HG03175 (cell line): ENCODE data around the gene HBQ1.
"Not testable (repeated sequence)": the region's sequence is repeated elsewhere in the genome, so short reads cannot be mapped to it uniquely, and the experiment has no call there.

Source experiments
- ATAC-seq: cut with Tn5 transposase; IDR thresholded peaks from one replicate; pipeline ENCODE4 v1.9.1; 2021; ENCODE audit warnings: mild to moderate bottlenecking, moderate library complexity; ENCODE audit not compliant: unreplicated experiment

The HBQ1 gene

DNA sequence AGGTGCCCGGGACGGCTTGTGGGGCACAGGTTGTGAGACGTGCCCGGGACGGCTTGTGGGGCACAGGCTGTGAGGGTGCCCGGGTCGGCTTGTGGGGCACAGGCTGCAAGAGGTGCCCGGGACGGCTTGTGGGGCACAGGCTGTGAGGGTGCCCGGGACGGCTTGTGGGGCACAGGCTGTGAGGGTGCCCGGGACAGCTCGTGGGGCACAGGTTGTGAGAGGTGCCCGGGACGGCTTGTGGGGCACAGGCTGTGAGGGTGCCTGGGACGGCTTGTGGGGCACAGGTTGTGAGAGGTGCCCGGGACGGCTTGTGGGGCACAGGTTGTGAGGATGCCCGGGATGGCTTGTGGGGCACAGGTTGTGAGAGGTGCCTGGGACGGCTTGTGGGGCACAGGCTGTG, 20.0 kb upstream of the HBQ1 start:
- not testable (repeated sequence) for ATAC-seq

GRCh38 chr16:160691-161190, 19.5 kb upstream of the HBQ1 start:
- no peak for ATAC-seq

DNA sequence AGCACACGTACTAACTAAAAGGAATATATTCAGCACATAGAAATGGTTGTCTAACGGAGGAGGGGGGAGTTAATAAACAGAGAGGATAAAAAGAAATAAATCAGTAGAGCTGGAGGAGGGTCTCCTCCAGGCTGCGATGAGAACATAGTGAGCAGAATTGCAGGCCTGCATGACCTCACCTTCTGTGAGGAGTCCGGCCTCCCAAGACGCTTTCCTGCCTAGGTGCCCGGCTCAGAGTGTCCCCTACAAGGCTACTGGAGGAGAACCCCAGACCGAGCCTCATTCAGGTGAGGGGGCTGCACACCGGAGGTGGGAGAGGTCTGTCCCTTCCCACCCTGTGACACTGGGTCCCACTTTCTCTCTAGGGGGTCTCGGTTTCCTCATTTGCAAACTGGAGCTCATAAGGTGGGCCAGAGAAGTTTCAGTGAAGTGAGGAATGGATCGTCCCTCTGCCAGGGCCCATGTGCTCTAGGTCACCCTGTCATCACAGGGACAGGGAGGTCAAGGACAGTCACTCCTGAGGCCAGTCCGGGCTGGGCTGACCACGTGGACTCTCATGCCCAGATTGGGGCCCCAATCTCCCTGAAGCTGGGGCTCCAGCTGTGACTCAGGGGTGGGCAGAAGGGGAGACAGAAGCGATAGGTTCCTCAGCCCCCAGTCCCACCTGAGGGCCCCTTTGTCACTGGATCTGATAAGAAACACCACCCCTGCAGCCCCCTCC, 17.8 kb upstream of the HBQ1 start:
- no peak for ATAC-seq

- not testable (repeated sequence) for ATAC-seq
These were observed 17.1 kb upstream of the HBQ1 start for GRCh38 chr16:163139-163538.

GRCh38 chr16:163696-164095, 16.6 kb upstream of the HBQ1 start:
- not testable (repeated sequence) for ATAC-seq

DNA sequence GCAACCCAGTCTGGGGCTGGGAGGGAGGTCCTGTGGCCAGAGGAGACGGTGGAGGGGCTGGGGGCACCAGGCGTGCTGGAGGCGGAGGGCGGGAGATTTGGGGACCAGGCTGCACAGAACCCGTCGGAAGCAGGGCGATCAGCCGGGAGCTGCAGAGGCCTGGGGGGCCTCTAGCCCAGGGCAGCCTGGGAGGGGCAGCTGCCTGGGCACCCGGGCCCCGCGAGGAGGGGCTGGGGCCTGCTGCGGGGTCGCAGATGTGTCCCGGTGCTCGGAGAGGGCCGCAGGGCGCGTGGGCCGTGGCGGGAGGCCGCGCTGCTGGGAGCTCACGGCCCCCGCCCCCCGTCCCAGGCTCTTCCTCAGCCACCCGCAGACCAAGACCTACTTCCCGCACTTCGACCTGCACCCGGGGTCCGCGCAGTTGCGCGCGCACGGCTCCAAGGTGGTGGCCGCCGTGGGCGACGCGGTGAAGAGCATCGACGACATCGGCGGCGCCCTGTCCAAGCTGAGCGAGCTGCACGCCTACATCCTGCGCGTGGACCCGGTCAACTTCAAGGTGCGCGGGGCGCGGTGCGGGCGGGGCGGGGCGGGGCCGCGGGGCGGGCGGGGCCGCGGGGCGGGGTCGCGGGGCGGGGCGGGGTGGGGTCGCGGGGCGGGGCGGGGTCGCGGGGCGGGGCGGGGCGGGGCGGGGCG, 16.0 kb upstream of the HBQ1 start:
- not testable (repeated sequence) for ATAC-seq

GRCh38 chr16:164827-165538, 15.3 kb upstream of the HBQ1 start:
- ATAC-seq = no peak

GRCh38 chr16:165539-166374, 14.5 kb upstream of the HBQ1 start, which contains the start of gene HBM:
HBM (plus strand) TSS chr16:165978; CDS start chr16:165998, 20 bp downstream.
- ATAC-seq = no peak

DNA sequence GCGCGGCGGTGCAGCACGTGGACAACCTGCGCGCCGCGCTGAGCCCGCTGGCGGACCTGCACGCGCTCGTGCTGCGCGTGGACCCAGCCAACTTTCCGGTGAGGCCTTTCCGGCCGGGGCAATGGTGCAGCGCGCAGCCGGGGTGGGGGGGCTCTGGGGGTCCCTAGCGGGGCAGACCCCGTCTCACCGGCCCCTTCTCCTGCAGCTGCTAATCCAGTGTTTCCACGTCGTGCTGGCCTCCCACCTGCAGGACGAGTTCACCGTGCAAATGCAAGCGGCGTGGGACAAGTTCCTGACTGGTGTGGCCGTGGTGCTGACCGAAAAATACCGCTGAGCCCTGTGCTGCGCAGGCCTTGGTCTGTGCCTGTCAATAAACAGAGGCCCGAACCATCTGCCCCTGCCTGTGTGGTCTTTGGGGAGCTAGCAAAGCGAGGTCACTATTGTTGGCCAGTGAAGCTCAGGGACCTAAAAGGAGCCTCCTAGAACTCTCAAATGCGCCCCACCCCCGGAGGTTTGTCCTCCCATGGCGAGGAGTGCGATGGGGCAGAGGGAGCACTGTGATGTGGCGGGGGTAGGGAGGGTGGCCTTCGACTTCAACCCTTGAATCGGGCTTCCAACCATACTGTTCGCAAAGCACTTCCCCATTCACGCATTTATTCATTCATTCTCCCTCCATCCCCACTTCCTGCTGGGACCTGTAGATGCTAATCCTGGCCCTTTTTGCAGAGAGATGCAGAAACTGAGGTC, 13.7 kb upstream of the HBQ1 start:
- no peak for ATAC-seq

GRCh38 chr16:167122-167690, 13.1 kb upstream of the HBQ1 start:
- no peak for ATAC-seq

DNA sequence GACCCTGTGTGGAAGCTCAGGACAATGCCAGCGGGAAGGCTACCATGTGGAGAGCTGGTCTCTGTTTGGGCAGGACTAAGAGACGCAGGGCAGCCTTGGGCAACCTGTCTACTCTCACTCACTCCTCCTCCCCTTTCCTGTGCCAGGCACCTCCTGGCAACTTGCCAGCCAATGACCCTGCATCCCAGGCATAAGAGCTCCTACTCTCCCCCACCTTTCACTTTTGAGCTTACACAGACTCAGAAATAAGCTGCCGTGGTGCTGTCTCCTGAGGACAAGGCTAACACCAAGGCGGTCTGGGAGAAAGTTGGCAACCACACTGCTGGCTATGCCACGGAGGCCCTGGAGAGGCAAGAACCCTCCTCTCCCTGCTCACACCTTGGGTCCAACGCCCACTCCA, 11.8 kb upstream of the HBQ1 start:
- no peak for ATAC-seq

GRCh38 chr16:169014-169413, 11.2 kb upstream of the HBQ1 start:
- ATAC-seq = no peak

- ATAC-seq = not testable (repeated sequence)
These were observed 10.2 kb upstream of the HBQ1 start for GRCh38 chr16:170088-170507.

- no peak for ATAC-seq
These were observed 9.5 kb upstream of the HBQ1 start for GRCh38 chr16:170788-171187.

DNA sequence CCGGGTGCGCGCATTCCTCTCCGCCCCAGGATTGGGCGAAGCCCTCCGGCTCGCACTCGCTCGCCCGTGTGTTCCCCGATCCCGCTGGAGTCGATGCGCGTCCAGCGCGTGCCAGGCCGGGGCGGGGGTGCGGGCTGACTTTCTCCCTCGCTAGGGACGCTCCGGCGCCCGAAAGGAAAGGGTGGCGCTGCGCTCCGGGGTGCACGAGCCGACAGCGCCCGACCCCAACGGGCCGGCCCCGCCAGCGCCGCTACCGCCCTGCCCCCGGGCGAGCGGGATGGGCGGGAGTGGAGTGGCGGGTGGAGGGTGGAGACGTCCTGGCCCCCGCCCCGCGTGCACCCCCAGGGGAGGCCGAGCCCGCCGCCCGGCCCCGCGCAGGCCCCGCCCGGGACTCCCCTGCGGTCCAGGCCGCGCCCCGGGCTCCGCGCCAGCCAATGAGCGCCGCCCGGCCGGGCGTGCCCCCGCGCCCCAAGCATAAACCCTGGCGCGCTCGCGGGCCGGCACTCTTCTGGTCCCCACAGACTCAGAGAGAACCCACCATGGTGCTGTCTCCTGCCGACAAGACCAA, 7.8 kb upstream of the HBQ1 start, which contains the start of gene HBA2:
Gene HBA2 (plus strand): TSS at position 503 of the 568 bp plus-strand sequence. CDS start 37 bp downstream, at position 540.
- ATAC-seq = not testable (repeated sequence)

DNA sequence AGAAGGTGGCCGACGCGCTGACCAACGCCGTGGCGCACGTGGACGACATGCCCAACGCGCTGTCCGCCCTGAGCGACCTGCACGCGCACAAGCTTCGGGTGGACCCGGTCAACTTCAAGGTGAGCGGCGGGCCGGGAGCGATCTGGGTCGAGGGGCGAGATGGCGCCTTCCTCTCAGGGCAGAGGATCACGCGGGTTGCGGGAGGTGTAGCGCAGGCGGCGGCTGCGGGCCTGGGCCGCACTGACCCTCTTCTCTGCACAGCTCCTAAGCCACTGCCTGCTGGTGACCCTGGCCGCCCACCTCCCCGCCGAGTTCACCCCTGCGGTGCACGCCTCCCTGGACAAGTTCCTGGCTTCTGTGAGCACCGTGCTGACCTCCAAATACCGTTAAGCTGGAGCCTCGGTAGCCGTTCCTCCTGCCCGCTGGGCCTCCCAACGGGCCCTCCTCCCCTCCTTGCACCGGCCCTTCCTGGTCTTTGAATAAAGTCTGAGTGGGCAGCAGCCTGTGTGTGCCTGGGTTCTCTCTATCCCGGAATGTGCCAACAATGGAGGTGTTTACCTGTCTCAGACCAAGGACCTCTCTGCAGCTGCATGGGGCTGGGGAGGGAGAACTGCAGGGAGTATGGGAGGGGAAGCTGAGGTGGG, 6.9 kb upstream of the HBQ1 start:
- ATAC-seq = not testable (repeated sequence)

DNA sequence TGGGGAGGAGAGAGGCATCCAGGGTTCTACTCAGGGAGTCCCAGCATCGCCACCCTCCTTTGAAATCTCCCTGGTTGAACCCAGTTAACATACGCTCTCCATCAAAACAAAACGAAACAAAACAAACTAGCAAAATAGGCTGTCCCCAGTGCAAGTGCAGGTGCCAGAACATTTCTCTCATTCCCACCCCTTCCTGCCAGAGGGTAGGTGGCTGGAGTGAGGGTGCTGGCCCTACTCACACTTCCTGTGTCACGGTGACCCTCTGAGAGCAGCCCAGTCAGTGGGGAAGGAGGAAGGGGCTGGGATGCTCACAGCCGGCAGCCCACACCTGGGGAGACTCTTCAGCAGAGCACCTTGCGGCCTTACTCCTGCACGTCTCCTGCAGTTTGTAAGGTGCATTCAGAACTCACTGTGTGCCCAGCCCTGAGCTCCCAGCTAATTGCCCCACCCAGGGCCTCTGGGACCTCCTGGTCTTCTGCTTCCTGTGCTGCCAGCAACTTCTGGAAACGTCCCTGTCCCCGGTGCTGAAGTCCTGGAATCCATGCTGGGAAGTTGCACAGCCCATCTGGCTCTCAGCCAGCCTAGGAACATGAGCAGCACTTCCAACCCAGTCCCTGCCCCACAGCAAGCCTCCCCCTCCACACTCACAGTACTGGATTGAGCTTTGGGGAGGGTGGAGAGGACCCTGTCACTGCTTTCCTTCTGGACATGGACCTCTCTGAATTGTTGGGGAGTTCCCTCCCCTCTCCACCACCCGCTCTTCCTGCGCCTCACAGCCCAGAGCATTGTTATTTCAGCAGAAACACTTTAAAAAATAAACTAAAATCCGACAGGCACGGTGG, 6.1 kb upstream of the HBQ1 start:
- not testable (repeated sequence) for ATAC-seq
